GM19193 (cell line): ENCODE data around the gene CNTNAP2.

Source experiments
- POLR2A ChIP-seq: IDR thresholded peaks from 4 replicates; pipeline ENCODE4 v1.6.1; 2011; ENCODE audit not compliant: insufficient read depth, insufficient read length; ENCODE audit errors: extremely low read depth

The CNTNAP2 gene

GRCh38 chr7:147406521-147407135 lies 1290.0 kb downstream of the CNTNAP2 start:
- no peak for TF ChIP-seq POLR2A

GRCh38 chr7:147411096-147411495 lies 1294.5 kb downstream of the CNTNAP2 start:
- no peak for TF ChIP-seq POLR2A

- no peak for TF ChIP-seq POLR2A
Observed at GRCh38 chr7:147412109-147412508, 1295.5 kb downstream of the CNTNAP2 start.

- no peak for TF ChIP-seq POLR2A
Observed at GRCh38 chr7:147412782-147413556, 1296.4 kb downstream of the CNTNAP2 start.

- no peak for TF ChIP-seq POLR2A
Observed at GRCh38 chr7:147413557-147413870, 1296.9 kb downstream of the CNTNAP2 start.

GRCh38 chr7:147415991-147416390 lies 1299.4 kb downstream of the CNTNAP2 start:
- no peak for TF ChIP-seq POLR2A

GRCh38 chr7:147418966-147419365 lies 1302.4 kb downstream of the CNTNAP2 start:
- no peak for TF ChIP-seq POLR2A

- no peak for TF ChIP-seq POLR2A
Observed at GRCh38 chr7:147423875-147424274, 1307.3 kb downstream of the CNTNAP2 start.

GRCh38 chr7:147428075-147428474 lies 1311.5 kb downstream of the CNTNAP2 start:
- no peak for TF ChIP-seq POLR2A

GRCh38 chr7:147429961-147430360 lies 1313.4 kb downstream of the CNTNAP2 start:
- no peak for TF ChIP-seq POLR2A

GRCh38 chr7:147432079-147432478 lies 1315.5 kb downstream of the CNTNAP2 start:
- no peak for TF ChIP-seq POLR2A

GRCh38 chr7:147432576-147432975 lies 1316.0 kb downstream of the CNTNAP2 start:
- TF ChIP-seq POLR2A, result no peak

GRCh38 chr7:147436718-147437117 lies 1320.1 kb downstream of the CNTNAP2 start:
- no peak for TF ChIP-seq POLR2A

GRCh38 chr7:147438216-147438615 lies 1321.6 kb downstream of the CNTNAP2 start:
- TF ChIP-seq POLR2A, result no peak

GRCh38 chr7:147443942-147444341 lies 1327.3 kb downstream of the CNTNAP2 start:
- TF ChIP-seq POLR2A, result no peak

- TF ChIP-seq POLR2A, result no peak
Observed at GRCh38 chr7:147452816-147453215, 1336.2 kb downstream of the CNTNAP2 start.

- no peak for TF ChIP-seq POLR2A
Observed at GRCh38 chr7:147465223-147465622, 1348.6 kb downstream of the CNTNAP2 start.

GRCh38 chr7:147472556-147472955 lies 1356.0 kb downstream of the CNTNAP2 start:
- TF ChIP-seq POLR2A, result no peak

GRCh38 chr7:147474862-147475261 lies 1358.3 kb downstream of the CNTNAP2 start:
- no peak for TF ChIP-seq POLR2A
